PC-9 (cell line): Measurements from ENCODE around the gene LRRC47. TPM values are rescaled to one million over a fixed set of nuclear protein-coding genes. Genes with fewer than 3 reads are reported as not detected.

ENCODE experiments used
- BruUV-seq: library from RNA; stranded (reverse); fragments of 400-500 nt; replicated peaks from 2 replicates; lab custom pipeline; 2021; lab: Mats Ljungman, UMichigan
- CTCF ChIA-PET: fragments of 300-600 bp; sonication (Branson Sonifier 250); formaldehyde crosslinking; loops from one replicate; lab custom pipeline; 2022; ENCODE audit warnings: antibody characterized with exemption; lab: Charles Lee
- POLR2A ChIA-PET: fragments of 300-600 bp; sonication (Branson Sonifier 250); formaldehyde crosslinking; loops from one replicate; lab custom pipeline; 2022; ENCODE audit warnings: antibody characterized with exemption; ENCODE audit not compliant: unreplicated experiment; lab: Charles Lee
- DNase-seq, 2 experiments: peaks; one replicate each; pipeline versions ENCODE4 v3.0.0 to v3.0.0-alpha.2; 2015 to 2022; ENCODE audit warnings: mixed read lengths in 1 of 2
- H2AFZ ChIP-seq: fragments of 200-600 bp; sonication (generic); 2 replicates; pipeline ENCODE4 v1.8.1; 2017; ENCODE audit warnings: antibody characterized with exemption
- H3F3A ChIP-seq: fragments of 200-600 bp; sonication (generic); 2 replicates; pipeline ENCODE4 v1.8.1; 2017; ENCODE audit warnings: antibody characterized with exemption, mild to moderate bottlenecking, low read depth; ENCODE audit not compliant: insufficient read depth
- H3K27ac ChIP-seq: fragments of 200-600 bp; sonication (generic); 2 replicates; pipeline ENCODE4 v1.6.1; 2016; ENCODE audit warnings: mixed run types
- H3K27me3 ChIP-seq: fragments of 200-600 bp; sonication (generic); 2 replicates; pipeline ENCODE4 v1.6.1; 2016; ENCODE audit warnings: low read depth, mixed run types; ENCODE audit not compliant: insufficient read depth
- H3K36me3 ChIP-seq: fragments of 200-600 bp; sonication (generic); 2 replicates; pipeline ENCODE4 v1.6.1; 2016; ENCODE audit warnings: low read depth, mixed run types
- H3K4me1 ChIP-seq: fragments of 200-600 bp; sonication (generic); replicated peaks from 2 replicates; pipeline ENCODE4 v1.6.1; 2016; ENCODE audit warnings: mixed run types; ENCODE audit not compliant: insufficient read depth
- H3K4me2 ChIP-seq: fragments of 200-600 bp; sonication (generic); 2 replicates; pipeline ENCODE4 v1.6.1; 2017; ENCODE audit warnings: mixed run types
- H3K4me3 ChIP-seq: fragments of 200-600 bp; sonication (generic); 2 replicates; pipeline ENCODE4 v1.6.1; 2016; ENCODE audit warnings: mixed run types
- H3K79me2 ChIP-seq: fragments of 200-600 bp; sonication (generic); 2 replicates; pipeline ENCODE4 v1.6.1; 2017; ENCODE audit warnings: low read depth, mixed run types
- H3K9me2 ChIP-seq: fragments of 200-600 bp; sonication (generic); 2 replicates; pipeline ENCODE4 v1.8.1; 2017; ENCODE audit warnings: mild to moderate bottlenecking; ENCODE audit not compliant: insufficient read depth
- H3K9me3 ChIP-seq: fragments of 200-600 bp; sonication (generic); 2 replicates; pipeline ENCODE4 v1.8.1; 2016; ENCODE audit warnings: low read depth; ENCODE audit not compliant: insufficient read depth
- H4K20me1 ChIP-seq: fragments of 200-600 bp; sonication (generic); 2 replicates; pipeline ENCODE4 v1.8.1; 2017; ENCODE audit not compliant: insufficient read depth
- CTCF ChIP-seq: fragments of 200-600 bp; sonication (generic); conservative IDR thresholded peaks from 2 replicates; pipeline ENCODE4 v1.6.1; 2017; ENCODE audit warnings: mixed run types, antibody characterized with exemption, mild to moderate bottlenecking, moderate library complexity
- EZH2 ChIP-seq: fragments of 200-600 bp; sonication (generic); IDR thresholded peaks from 2 replicates; pipeline ENCODE4 v1.8.0; 2017; ENCODE audit warnings: antibody characterized with exemption, low read depth
- intact Hi-C: fragments of 100-400 bp; cut with micrococcal nuclease; formaldehyde crosslinking; loops from one replicate; pipeline ENCODE4 v1.10.0; 2022; ENCODE audit not compliant: unreplicated experiment
- total RNA-seq: library from RNA; stranded (reverse); gene quantifications from 2 replicates; pipeline ENCODE4 v1.2.3, GENCODE V29; 2021

Gene LRRC47
- total RNA-seq, 1 experiment from 2014 or later = 34.2 TPM

GRCh38 chr1:3736131-3736561 lies 60.2 kb downstream of the LRRC47 start:
- no peaks in the 10 kb centered on the region for H3F3A ChIP-seq
- intact Hi-C loops = no loop called here
- ChIA-PET CTCF (no interaction called here), POLR2A (no interaction called here)
- H3K9me2 ChIP-seq = no peaks in the 10 kb centered on the region
- no peaks in the 10 kb centered on the region for H3K27me3 ChIP-seq
- no peaks in the 10 kb centered on the region for H3K9me3 ChIP-seq
- no peaks in the 10 kb centered on the region for H3K36me3 ChIP-seq
- H3K79me2 ChIP-seq = no peaks in the 10 kb centered on the region
- H2AFZ ChIP-seq = no peak overlapping the region
- no peaks in the 10 kb centered on the region for H4K20me1 ChIP-seq
- no peak overlapping the region for H3K27ac ChIP-seq
- H3K4me3 ChIP-seq = no peak overlapping the region
- H3K4me2 ChIP-seq = no peak overlapping the region
- no TSS peak for BruUV-seq
- no peak for DNase-seq
- TF ChIP-seq EZH2 (no peak), CTCF (no peak)
- no peaks in the 10 kb centered on the region for H3K4me1 ChIP-seq

- Histone ChIP-seq H3K9me3 (no peaks in the 10 kb centered on the region), H3K27ac (no peak overlapping the region), H3K79me2 (no peaks in the 10 kb centered on the region), H3K4me3 (no peak overlapping the region), H3K9me2 (no peaks in the 10 kb centered on the region), H3K36me3 (no peaks in the 10 kb centered on the region), H3K4me1 (no peaks in the 10 kb centered on the region), H4K20me1 (no peaks in the 10 kb centered on the region), H2AFZ (no peak overlapping the region), H3K27me3 (no peaks in the 10 kb centered on the region), H3F3A (no peaks in the 10 kb centered on the region), H3K4me2 (no peak overlapping the region)
- ChIA-PET CTCF (no interaction called here), POLR2A (no interaction called here)
- intact Hi-C loops = no loop called here
- DNase-seq = no peak
- no peak for TF ChIP-seq EZH2
- TF ChIP-seq CTCF = no peak
- no TSS peak for BruUV-seq
Measured at GRCh38 chr1:3735688-3736087, 60.6 kb downstream of the LRRC47 start.

GRCh38 chr1:3735027-3735681 lies 61.1 kb downstream of the LRRC47 start:
- H3K36me3 ChIP-seq = no peaks in the 10 kb centered on the region
- no peaks in the 10 kb centered on the region for H4K20me1 ChIP-seq
- no peak for DNase-seq
- no peaks in the 10 kb centered on the region for H3F3A ChIP-seq
- intact Hi-C loops = no loop called here
- H3K27ac ChIP-seq = no peak overlapping the region
- ChIA-PET CTCF (no interaction called here), POLR2A (no interaction called here)
- BruUV-seq = no TSS peak
- H3K9me2 ChIP-seq = no peaks in the 10 kb centered on the region
- H3K9me3 ChIP-seq = no peaks in the 10 kb centered on the region
- no peaks in the 10 kb centered on the region for H3K79me2 ChIP-seq
- no peak for TF ChIP-seq CTCF
- no peak for TF ChIP-seq EZH2
- no peaks in the 10 kb centered on the region for H3K4me1 ChIP-seq
- no peak overlapping the region for H3K4me2 ChIP-seq
- H2AFZ ChIP-seq = no peak overlapping the region
- H3K4me3 ChIP-seq = no peak overlapping the region
- no peaks in the 10 kb centered on the region for H3K27me3 ChIP-seq
